Epithelial cell of prostate (primary cell): ENCODE data around the gene SERGEF.
A peak's percentile ranks its signal among the peaks of the same experiment; 100 is the strongest.

Experiments
- DNase-seq: peaks from one replicate; pipeline ENCODE4 v3.0.0-alpha.2; 2011; ENCODE audit warnings: low read depth, low spot score
- H3K27ac ChIP-seq: fragments of 450-650 bp; 2 replicates; pipeline ENCODE4 v1.5.1; 2017; ENCODE audit warnings: mild to moderate bottlenecking

The SERGEF gene

DNA sequence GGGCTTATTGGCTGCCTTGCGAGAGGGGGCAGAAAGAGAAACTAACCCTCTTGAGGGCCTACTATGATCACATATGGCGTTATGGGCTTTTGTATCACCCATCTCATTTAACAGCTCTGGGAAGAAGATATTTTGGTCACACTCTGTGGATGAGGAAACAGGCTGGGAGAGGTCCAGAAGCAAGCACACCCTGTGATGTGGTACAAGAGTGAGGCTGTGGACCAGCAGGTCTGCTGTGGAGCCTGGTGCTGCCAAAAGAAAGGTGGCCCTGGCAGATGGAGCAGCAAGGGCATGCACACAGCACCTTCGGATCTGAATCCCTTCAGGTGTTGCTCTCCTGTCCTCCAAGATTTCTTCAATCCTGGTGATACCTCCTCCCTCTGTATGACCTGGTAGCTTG is 214.1 kb downstream of the SERGEF start:
- H3K27ac ChIP-seq: peak overlapping the region; percentile 19
- DNase-seq: no peak

DNA sequence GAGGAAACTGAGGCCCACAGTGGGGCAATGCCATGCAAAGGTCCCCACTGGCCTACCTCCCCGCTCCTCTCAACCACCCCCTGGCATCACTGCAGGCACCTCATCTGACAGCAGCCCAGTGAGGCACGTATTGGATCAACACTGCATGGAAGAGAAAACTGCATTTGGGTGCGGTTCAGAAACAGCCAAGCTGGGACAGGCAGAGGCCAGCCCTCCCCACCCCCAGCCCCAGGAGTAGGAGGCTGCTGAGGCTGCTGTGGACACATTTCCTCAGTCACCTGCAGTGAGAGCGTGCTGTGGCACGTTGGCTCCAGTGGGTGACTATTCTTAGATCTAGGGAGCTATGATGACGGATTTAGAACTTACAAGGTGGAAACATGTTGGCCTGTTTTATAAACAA is 214.6 kb downstream of the SERGEF start:
- H3K27ac ChIP-seq: peak overlapping the region; percentile 19
- DNase-seq: peak; percentile 86

DNA sequence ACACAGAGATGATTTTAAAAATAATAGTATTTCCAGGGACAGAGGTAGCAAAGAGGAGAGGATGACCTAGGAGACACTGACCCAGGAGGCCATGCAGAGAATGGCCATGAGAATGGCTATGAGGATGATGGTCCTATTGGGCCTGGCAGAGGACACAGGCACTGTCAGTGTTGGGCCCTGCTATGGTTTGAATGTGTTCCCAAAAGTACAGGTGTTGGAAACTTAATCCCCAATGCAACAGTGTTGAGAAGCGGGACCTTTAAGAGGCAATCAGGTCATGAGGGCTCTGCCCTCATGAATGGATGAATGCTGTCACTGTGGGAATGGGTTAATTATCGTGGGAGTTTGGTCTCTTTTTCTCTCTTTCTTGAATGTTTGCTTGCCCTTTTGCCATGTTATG is 216.7 kb downstream of the SERGEF start:
- no peak for DNase-seq
- H3K27ac ChIP-seq: no peak overlapping the region

DNA sequence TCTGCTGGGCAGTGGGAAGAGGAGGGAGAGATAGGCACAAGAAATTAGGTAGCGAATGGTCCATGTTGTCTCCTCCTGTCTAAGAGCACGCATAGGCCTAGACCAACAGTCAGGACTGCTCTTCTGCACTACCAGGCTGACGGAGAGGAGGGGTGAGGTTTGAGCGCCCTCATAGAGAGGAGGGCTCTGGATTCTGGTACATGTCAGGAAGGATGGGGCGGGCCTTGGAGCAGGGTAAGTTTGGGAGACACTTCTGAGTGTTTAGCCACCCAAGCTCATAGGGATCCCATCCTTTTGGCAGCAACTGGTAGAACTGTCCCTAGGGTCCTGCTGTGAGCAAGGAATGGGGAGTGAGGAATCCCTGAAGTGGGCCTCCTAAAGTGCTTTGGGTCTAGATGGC is 217.9 kb downstream of the SERGEF start:
- no peak overlapping the region for H3K27ac ChIP-seq
- DNase-seq: no peak

DNA sequence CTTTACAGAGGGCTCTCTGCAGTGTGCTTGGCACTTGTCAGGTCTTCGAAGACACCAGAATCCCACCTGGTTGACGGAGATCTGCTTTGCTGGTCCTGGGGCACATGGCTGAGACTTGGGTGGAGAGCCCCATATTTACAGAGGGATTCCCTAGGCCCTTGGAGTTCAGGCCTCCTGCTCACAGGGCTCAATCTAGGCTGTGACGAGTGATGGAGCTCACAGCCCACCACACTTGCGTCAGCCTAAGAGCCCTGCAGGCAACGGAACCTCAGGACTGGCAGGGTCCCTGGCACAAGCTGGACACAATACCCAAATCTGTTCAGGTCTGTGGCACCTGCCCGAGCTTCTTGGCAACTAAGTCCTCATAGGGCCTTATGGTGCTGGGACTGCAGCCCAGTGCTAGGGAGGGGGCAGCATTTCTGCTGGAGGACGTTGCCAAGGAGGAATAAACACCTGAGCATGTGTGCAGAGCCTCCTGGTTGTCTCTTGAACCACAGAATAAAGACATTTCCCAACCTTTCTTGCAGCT is 219.1 kb downstream of the SERGEF start:
- no peak for DNase-seq
- no peak overlapping the region for H3K27ac ChIP-seq

DNA sequence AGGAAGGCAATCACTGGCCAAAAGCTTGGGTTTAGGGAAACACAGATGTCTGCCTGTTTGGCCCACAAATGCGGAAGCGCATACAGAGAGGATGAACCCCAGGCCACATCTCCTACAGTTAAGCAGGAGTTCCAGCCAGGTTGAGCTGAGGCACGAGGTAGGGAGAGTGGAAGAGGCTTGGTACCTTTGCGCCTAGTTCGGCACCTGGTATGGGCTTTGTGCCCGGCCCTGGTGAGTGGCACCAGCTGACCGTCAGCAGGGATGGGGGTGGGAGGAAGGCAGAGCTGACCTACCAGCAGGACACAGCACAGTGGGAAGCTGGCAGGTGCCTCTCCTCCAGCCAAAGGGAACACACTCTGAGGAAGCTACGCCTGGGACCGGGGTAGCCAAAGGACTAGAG is 220.7 kb downstream of the SERGEF start:
- DNase-seq: no peak
- no peak overlapping the region for H3K27ac ChIP-seq

DNA sequence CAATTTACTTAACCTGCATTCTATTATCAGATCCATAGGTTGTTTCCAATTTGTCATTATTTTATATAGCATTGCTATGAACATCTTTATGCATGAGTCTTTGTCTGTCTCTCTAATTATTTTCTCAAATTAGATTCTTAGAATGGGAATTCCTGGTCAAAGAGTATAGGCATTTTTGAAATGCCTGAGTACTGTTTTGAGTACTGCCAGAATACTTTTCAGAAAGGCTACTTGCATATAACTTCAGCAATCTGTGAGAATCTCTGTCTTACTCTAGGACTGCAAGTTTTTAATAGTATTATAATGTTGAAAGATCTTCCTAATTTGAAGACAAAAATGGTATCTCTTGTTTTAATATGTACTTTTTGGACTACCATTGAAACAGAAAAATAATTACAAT is 221.7 kb downstream of the SERGEF start:
- peak overlapping the region; percentile 6 for H3K27ac ChIP-seq
- DNase-seq: no peak

DNA sequence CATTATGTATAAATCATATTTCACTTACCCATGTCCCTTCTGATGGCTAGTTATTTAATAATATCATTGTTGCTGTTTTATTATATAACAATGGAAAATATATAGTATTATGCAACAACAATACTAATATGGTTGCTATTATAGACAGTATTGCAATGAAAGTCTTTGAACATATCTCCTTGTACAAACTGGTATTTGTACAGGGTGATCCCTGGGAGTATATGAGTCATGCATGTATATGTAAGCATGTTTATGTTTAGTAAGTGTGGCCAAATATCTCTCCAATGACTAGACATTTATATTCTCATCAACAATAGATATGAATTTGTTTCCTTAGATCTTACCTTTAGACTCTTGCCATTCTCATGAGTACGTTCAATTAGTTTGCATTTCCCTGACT is 222.4 kb downstream of the SERGEF start:
- peak; percentile 75 for DNase-seq
- H3K27ac ChIP-seq: peak overlapping the region; percentile 6

DNA sequence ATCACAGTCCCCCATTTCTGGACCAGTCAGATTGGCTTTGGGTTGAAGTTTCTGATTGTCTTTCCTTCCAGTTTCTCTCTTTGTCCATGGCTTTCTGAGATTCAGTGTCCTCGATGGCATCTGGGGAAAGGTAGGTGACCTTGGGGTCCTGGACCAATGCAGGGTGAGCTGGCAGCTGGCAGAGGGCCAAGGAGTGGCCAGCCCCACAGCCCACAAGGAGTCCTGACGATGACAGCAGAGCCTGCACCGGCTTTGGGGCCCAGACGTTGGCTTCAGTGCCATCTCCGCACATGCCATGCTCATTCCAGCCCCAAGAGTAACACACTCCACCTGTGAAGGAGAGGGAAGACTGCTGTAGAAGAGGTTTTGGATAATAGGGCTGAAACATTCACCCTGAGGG is 224.8 kb downstream of the SERGEF start:
- H3K27ac ChIP-seq: peak overlapping the region; percentile 78
- DNase-seq: no peak

DNA sequence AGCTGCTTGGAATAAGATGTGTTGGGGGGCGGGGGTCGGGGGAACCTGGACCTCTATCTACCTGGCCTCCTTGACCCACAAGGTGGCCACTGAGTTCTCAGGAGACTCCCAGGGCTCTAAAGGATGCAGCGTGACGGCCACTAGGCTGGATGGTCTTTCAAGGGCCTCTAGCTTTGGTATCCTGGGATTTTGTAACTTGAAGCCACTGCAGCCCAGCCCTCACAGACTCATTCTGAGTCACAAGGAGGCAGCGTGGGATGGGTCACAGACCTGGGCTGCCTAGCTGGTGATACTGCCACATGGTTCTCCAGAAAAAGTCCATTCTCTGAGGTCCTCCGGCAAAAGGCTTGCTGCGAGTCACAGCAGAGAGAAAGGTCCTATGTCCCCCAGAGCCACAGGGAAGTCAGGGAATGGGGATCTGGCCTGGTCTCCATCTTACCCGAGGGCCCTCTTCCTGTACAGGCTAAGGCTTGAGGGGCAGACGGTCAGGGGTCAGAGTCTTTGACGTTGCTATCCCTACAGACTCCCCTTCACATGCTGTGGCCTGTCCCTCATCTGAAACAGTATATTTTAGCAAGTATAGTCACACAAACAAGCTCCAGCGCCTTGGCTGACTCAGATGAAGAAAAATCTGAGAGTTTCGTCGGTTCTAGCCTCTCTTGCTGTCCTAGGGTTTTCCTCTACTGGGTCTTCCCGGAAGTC is 225.9 kb downstream of the SERGEF start:
- DNase-seq: peak; percentile 64
- H3K27ac ChIP-seq: peak overlapping the region; percentile 78

DNA sequence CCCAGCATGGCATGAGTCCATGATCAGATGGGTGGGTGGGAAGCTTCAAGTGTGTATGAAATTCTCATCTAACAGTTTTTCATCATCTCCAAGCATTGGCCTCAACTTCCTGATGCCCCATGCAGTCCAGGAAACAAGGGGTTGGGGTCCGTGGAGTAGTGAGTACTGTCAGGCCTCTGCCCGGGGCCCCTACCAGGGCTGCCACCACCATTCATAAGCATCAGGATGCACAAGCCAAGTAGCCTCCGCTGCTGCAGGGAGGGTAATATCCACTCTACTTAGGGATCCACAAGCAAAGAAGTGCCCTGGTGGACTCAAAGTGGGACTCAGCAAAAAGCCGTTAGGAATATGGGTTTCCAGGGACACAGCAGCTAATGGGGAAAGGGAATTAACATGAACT is 229.0 kb downstream of the SERGEF start:
- H3K27ac ChIP-seq: no peak overlapping the region
- DNase-seq: no peak

DNA sequence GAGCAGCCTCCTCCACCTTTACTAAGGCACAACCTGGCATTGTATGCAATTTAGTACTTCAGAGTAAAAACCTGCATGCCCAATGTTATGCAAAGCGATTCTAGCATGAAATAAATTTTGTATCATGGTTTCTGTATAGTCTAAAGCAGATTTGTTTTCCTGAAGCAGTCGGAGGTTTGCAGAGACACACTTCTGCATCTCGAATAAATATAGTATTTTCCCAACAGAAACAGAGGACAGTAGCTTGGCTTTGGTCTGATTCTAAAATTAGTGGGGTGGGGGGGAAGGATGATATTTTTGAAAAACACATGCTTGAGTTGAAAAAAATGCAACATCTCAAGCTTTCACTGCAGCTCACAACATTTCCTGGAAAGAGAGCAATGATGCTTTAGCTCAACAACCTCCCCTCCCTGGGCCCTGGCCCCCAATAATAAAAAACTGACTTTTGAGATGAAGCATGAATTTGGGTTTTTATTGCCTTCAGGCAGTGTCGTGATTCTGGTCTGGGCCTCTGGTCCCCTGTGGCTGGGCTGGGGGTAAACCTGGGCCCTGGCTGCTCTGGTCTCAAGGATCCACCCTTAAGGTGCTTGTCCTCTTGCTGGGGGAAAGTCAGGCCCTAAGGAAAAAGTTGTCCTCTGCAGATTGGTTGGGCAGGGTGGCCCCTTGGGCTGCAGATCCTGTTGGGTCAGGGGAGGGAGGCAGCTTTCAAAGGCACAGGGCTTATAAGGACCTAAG is 230.1 kb downstream of the SERGEF start:
- DNase-seq: no peak
- H3K27ac ChIP-seq: no peak overlapping the region

DNA sequence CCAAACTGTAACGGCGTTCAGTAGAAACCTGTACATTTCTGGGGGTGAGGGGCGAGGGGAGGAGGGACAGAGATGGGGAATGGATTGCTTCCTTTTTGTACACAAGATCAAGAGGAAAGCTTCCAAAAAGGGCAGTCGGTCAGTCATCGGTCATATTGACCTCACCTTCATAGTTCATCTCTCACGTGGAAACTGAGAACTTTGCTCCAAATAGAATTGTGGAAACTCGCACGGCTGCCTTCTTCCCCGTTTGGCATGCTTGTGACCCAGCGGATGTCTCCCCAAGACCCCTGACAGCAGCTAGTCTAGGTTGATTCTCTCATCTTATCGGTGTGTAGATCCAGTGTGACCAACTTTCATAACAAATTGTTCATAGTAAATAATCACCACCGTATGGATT is 230.7 kb downstream of the SERGEF start:
- H3K27ac ChIP-seq: no peak overlapping the region
- no peak for DNase-seq

DNA sequence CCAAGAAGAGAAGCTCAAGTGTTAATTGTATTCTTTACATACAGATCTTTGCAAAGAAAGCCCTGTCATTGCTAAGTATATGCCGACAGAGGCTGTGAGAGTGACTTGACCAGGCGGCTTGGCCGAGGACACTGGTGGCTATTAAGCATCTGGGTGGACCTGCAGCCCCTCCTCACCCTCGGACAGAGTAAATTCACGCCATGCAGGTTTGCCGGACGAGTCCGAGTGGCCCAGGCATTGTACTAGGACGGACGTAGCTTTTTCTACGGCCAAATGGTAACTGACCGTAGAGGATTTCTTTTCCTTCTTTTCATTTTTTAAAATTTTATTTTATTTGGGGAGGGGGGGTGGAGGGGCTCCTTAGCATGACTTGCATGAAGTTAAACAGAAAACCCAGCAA is 231.2 kb downstream of the SERGEF start:
- no peak for DNase-seq

DNA sequence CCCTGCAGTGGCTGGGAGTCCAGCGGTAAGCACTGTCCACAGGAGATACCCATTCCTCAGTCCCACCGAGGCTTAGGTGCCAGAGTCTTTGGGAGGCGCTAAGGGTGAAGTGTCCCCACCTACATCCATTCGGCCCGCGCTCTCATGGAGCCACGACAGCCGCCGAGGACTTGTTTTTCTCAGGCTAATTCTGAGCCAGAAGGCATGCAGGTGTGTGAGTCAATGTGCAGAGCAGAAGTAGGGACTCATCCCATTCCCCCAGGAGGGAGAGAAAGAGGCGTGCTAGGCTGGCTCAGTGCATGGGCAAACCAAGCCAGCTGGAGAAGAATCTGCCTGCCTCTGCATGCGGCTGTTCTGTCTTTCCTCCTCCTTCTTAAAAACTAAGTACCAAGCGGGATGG is 231.6 kb downstream of the SERGEF start:
- no peak overlapping the region for H3K27ac ChIP-seq
- no peak for DNase-seq

More for the DNA sequence above, 231.2 kb downstream of the SERGEF start:
- no peak overlapping the region for H3K27ac ChIP-seq

DNA sequence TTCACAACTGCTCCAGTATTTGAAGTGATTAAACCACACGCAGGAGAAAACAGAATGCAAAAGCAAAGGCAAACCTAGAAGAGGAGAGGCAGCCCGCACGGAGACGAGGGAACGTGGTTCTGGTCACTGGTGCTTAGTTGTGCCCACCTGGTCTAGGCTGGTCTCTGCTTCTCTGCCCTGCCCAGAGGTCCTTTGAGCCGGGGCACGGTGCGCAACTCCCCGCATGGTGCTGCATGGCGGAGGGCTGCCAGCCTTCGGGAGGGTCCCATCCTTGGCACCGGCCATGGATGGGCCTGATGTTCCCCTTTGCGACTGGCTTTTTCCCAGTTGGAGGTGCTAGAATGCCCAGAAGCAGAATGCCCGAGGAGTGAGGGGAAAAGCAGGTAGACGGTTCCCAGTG is 232.2 kb downstream of the SERGEF start:
- no peak overlapping the region for H3K27ac ChIP-seq
- DNase-seq: no peak

DNA sequence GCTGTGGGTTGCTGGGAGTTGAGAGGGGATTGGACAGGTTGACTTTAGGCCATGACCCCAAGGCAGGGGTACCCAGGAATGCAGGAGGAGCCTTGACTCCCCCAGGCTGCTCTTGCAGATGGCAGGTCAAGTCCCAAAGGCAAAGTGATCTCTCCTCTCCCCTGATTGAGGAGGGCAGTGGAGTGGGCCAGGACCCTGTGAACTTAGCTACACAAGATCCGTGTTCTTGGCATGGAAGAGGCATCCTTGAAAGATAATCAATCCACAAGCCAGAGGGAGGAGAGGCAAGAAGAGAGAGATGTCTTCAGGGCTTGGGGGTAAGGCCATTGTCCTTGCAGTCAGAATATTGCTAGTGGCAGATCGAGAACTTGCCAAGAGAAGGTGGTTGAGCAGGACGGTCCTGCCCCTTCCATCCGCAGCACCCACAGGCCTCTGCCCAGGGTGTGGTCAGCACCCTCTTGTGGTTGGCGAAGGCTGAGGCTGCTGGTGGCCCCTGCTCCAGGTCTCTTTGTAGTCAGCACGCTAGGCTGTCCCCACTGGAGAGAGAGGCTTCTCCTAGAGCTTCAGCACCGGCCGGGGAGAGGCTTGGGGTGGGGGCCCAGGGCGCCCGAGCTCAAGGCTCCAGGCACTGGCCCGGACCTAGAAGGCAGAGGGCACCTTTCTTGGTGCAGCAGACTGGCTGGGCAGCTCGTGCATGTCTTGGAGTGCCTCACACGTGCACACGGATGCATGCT is 232.8 kb downstream of the SERGEF start:
- no peak for DNase-seq
- no peak overlapping the region for H3K27ac ChIP-seq

DNA sequence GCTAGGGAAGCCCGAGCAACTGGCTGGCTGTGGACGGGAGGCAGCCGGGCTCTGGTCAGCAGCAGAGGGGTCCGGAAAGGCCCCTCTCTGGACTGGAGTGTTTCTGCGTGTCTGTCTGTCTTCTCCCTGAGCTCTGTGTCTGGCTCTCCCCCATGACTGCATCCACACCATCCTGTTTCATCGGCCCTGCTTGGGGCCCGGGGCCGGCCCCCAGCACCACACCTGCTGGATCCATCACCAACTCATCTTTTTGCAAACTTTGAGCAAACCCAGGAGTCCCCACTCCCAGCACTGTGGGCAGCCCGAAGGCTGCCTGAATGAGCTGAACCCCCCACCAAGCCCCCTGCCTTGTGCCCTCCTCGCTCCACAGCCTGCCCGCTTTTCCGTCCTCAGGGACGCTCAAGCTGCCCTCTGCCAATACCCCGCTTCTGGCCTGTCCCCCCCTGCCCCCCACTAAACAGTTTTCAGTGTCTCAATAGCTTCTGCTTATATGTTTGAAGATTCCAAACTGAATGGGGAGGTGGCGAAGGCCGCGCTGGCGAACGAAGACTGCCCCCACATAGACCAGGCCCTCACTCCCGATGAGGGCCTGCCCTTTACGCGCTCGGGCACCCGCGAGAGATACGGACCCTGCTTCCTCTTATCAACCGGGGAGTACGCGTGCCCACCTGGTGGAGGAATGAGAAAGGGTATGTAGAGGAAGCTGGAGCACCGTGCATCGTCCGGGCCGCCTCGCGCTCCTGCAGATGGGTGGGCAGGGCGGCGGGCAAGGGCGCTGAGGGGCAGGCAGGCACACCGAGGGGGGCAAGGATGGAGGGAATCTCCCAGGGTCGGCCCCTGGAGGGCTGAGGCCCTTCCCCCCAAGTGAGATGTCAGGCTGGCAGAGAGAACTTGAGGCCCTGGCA is 233.6 kb downstream of the SERGEF start:
- H3K27ac ChIP-seq: no peak overlapping the region
- no peak for DNase-seq

DNA sequence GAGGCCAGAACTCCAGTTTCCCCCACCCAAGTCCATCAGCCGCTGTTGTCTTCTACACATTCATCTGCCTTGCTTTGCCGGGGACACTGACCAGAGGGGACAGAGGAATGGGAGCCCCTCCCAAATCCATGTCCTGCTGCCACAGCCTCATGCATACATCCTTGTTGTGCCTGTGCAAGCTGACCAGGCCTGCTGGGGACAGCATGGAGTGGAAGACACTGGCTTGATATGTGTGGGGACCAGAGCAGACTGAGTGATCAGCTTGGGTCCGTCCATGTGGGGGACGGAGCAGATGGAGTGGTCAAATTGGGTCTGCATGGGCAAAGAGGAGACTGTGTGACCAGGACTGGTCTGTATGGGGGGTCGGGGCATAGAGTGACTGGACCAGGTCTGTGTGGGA is 234.5 kb downstream of the SERGEF start:
- no peak for DNase-seq
- no peak overlapping the region for H3K27ac ChIP-seq

DNA sequence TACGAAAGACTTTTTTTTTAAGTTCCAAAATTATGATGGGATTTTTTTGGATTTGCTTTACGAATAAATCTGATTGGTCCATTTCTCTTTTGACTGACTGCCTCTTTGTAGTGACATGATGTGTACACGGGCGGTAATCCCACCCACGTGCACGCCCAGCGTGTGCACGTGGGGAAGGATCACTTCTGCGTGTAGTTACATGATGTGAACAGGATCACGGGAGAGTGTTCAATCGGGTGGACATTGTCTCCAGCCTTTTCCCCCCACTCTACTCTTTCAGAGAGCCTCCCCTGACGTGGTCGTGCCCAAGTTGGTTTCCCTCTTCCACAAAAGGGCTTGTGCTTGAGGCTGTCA is 235.1 kb downstream of the SERGEF start:
- no peak overlapping the region for H3K27ac ChIP-seq
- DNase-seq: no peak
